Measurements from ENCODE around the gene GYS2.

DNA sequence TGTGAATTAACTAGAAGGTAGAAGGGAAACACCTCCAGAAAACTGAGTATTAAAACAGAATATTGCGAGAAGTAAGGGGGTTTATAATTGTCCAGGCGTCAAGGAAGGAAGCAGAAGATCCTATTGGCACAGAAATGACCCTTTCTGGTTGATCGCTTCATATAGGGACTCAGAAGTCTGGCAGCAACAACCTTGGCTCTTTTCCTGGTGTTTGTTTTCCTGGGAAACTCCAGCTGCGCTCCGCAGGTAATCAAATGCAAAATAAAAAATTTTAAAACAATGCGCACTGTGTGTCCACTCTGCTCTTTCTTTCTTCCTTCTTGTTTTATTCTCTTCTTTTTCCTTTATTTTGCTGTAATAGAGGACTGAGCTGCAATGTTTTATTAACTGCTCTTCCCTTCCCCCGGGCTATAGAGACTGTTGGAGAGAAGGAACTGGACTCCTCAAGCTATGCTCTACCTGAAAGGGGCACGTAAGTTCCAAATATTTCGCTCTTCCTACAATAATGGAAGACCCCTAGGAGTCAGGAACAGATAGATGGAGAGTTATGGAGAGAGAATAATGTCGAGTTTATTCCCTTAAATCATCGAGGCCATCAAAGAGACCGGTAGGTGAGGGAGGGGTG, 77.8 kb downstream of the GYS2 start:
- TF ChIP-seq, protein P1, sequence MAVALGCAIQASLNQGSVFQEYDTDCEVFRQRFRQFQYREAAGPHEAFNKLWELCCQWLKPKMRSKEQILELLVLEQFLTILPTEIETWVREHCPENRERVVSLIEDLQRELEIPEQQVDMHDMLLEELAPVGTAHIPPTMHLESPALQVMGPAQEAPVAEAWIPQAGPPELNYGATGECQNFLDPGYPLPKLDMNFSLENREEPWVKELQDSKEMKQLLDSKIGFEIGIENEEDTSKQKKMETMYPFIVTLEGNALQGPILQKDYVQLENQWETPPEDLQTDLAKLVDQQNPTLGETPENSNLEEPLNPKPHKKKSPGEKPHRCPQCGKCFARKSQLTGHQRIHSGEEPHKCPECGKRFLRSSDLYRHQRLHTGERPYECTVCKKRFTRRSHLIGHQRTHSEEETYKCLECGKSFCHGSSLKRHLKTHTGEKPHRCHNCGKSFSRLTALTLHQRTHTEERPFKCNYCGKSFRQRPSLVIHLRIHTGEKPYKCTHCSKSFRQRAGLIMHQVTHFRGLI (CRISPR knock-in tag; IDR thresholded peaks at IDR 0.05), result no peak
- no peak for TF ChIP-seq XRCC5 (IDR thresholded peaks at IDR 0.05; ENCODE audit: low read depth, low read length)
- TF ChIP-seq ZBTB33 (CRISPR knock-in tag; IDR thresholded peaks at IDR 0.05), result no peak
- TF ChIP-seq, protein P2, sequence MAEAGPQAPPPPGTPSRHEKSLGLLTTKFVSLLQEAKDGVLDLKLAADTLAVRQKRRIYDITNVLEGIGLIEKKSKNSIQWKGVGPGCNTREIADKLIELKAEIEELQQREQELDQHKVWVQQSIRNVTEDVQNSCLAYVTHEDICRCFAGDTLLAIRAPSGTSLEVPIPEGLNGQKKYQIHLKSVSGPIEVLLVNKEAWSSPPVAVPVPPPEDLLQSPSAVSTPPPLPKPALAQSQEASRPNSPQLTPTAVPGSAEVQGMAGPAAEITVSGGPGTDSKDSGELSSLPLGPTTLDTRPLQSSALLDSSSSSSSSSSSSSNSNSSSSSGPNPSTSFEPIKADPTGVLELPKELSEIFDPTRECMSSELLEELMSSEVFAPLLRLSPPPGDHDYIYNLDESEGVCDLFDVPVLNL (CRISPR knock-in tag; IDR thresholded peaks at IDR 0.05; ENCODE audit: low read depth), result no peak
- TF ChIP-seq, protein P3, sequence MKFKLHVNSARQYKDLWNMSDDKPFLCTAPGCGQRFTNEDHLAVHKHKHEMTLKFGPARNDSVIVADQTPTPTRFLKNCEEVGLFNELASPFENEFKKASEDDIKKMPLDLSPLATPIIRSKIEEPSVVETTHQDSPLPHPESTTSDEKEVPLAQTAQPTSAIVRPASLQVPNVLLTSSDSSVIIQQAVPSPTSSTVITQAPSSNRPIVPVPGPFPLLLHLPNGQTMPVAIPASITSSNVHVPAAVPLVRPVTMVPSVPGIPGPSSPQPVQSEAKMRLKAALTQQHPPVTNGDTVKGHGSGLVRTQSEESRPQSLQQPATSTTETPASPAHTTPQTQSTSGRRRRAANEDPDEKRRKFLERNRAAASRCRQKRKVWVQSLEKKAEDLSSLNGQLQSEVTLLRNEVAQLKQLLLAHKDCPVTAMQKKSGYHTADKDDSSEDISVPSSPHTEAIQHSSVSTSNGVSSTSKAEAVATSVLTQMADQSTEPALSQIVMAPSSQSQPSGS (CRISPR knock-in tag; IDR thresholded peaks at IDR 0.05), result no peak
- TF ChIP-seq KLF10 (CRISPR knock-in tag; IDR thresholded peaks at IDR 0.05), result no peak
- TF ChIP-seq, protein P4, sequence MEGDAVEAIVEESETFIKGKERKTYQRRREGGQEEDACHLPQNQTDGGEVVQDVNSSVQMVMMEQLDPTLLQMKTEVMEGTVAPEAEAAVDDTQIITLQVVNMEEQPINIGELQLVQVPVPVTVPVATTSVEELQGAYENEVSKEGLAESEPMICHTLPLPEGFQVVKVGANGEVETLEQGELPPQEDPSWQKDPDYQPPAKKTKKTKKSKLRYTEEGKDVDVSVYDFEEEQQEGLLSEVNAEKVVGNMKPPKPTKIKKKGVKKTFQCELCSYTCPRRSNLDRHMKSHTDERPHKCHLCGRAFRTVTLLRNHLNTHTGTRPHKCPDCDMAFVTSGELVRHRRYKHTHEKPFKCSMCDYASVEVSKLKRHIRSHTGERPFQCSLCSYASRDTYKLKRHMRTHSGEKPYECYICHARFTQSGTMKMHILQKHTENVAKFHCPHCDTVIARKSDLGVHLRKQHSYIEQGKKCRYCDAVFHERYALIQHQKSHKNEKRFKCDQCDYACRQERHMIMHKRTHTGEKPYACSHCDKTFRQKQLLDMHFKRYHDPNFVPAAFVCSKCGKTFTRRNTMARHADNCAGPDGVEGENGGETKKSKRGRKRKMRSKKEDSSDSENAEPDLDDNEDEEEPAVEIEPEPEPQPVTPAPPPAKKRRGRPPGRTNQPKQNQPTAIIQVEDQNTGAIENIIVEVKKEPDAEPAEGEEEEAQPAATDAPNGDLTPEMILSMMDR (IDR thresholded peaks at IDR 0.05 in 2 of 3, conservative IDR thresholded peaks at IDR 0.05 in 1 of 3; ENCODE audit: insufficient read depth in 2 of 3, low read depth in 1 of 3, low read length in 3 of 3), result no peak

Data from K562 (cell line).